ENCODE measurements around the gene ARHGAP26.

DNA sequence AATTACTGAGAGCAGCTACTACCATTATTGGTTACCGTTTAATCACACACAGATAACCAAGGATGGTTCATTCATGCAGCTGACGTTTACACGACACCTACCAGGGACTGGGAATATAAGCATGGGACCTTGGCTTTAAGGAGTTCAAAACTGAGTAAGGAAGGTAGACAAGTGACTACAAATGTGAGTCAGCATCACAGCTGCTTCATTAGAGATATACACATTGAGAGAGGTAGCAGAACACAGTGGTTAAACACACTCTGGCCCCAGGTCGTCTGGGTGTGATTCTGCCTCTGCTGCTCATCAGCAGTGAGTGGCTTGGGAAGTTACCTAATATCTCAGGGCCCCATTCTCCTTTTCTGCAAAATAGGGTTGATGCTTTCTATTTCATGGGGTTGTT is 364.7 kb downstream of the ARHGAP26 start:
- TF ChIP-seq EZH2 (IDR thresholded peaks at IDR 0.05; ENCODE audit: borderline replicate concordance, low read depth, low read length, severe bottlenecking) (no peak), JUN (IDR thresholded peaks at IDR 0.05; ENCODE audit: borderline replicate concordance, insufficient read depth, insufficient read length, low read depth) (no peak), POLR2A (IDR thresholded peaks at IDR 0.05; ENCODE audit: low read depth, low read length) (no peak)
- TF ChIP-seq, protein P1, sequence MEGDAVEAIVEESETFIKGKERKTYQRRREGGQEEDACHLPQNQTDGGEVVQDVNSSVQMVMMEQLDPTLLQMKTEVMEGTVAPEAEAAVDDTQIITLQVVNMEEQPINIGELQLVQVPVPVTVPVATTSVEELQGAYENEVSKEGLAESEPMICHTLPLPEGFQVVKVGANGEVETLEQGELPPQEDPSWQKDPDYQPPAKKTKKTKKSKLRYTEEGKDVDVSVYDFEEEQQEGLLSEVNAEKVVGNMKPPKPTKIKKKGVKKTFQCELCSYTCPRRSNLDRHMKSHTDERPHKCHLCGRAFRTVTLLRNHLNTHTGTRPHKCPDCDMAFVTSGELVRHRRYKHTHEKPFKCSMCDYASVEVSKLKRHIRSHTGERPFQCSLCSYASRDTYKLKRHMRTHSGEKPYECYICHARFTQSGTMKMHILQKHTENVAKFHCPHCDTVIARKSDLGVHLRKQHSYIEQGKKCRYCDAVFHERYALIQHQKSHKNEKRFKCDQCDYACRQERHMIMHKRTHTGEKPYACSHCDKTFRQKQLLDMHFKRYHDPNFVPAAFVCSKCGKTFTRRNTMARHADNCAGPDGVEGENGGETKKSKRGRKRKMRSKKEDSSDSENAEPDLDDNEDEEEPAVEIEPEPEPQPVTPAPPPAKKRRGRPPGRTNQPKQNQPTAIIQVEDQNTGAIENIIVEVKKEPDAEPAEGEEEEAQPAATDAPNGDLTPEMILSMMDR (IDR thresholded peaks at IDR 0.05; ENCODE audit: extremely low read depth in 1 of 2, insufficient read depth in 1 of 2, low read depth in 1 of 2, low read length in 2 of 2) = no peak
